KG1 (cell line): ENCODE measurements around the gene CFAP251.

ENCODE experiments used
- DNase-seq: peaks from one replicate; lab custom pipeline; 2025; lab: John Stamatoyannopoulos, UW

Gene CFAP251

GRCh38 chr12:121946313-121947025, 28.1 kb downstream of the CFAP251 start:
- no peak for DNase-seq

GRCh38 chr12:121947981-121948380, 29.6 kb downstream of the CFAP251 start:
- no peak for DNase-seq

- DNase-seq: no peak
Observed at GRCh38 chr12:121949648-121950397, 31.4 kb downstream of the CFAP251 start.

- DNase-seq: no peak
Observed at GRCh38 chr12:121953117-121953692, 34.8 kb downstream of the CFAP251 start.

GRCh38 chr12:121953695-121954094, 35.3 kb downstream of the CFAP251 start:
- no peak for DNase-seq

GRCh38 chr12:121955258-121956237, 37.2 kb downstream of the CFAP251 start:
- DNase-seq: no peak

GRCh38 chr12:121957861-121958515, 39.6 kb downstream of the CFAP251 start:
- DNase-seq: no peak

- DNase-seq: no peak
Observed at GRCh38 chr12:121958541-121959240, 40.3 kb downstream of the CFAP251 start.

- DNase-seq: no peak
Observed at GRCh38 chr12:121960541-121960940, 42.1 kb downstream of the CFAP251 start.

- no peak for DNase-seq
Observed at GRCh38 chr12:121961195-121961879, 42.9 kb downstream of the CFAP251 start.

GRCh38 chr12:121963341-121964018, 45.1 kb downstream of the CFAP251 start:
- DNase-seq: no peak

- no peak for DNase-seq
Observed at GRCh38 chr12:121964813-121965643, 46.6 kb downstream of the CFAP251 start.

GRCh38 chr12:121966959-121967358, 48.6 kb downstream of the CFAP251 start:
- no peak for DNase-seq

GRCh38 chr12:121968876-121969275, 50.5 kb downstream of the CFAP251 start:
- peak; percentile 58 for DNase-seq

- no peak for DNase-seq
Observed at GRCh38 chr12:121969726-121970125, 51.3 kb downstream of the CFAP251 start.

GRCh38 chr12:121970581-121971300, 52.3 kb downstream of the CFAP251 start:
- DNase-seq: no peak

GRCh38 chr12:121974026-121974985, 55.9 kb downstream of the CFAP251 start:
- DNase-seq: no peak
